Caco-2 (cell line): Measurements from ENCODE around the gene REPS2. TPM values are rescaled to one million over a fixed set of nuclear protein-coding genes. Genes with fewer than 3 reads are reported as not detected.

ENCODE experiments used
- BruUV-seq: library from RNA; stranded (reverse); fragments of 400-500 nt; replicated peaks from 2 replicates; lab custom pipeline; 2021; lab: Mats Ljungman, UMichigan
- CTCF ChIA-PET: fragments of 300-600 bp; sonication (Branson Sonifier 250); formaldehyde crosslinking; loops from one replicate; lab custom pipeline; 2022; ENCODE audit warnings: antibody characterized with exemption; lab: Charles Lee
- POLR2A ChIA-PET: fragments of 300-600 bp; sonication (Branson Sonifier 250); formaldehyde crosslinking; loops from one replicate; lab custom pipeline; 2022; ENCODE audit warnings: antibody characterized with exemption; lab: Charles Lee
- DNase-seq, 2 experiments: peaks; one replicate each; pipeline versions ENCODE4 v3.0.0 to v3.0.0-alpha.2; 2020 to 2022
- H3K27me3 ChIP-seq: replicated peaks from 2 replicates; pipeline ENCODE4 v1.6.0; 2011; ENCODE audit warnings: low read length; ENCODE audit not compliant: control insufficient read depth, insufficient read depth
- H3K36me3 ChIP-seq: 2 replicates; pipeline ENCODE4 v1.5.1; 2011; ENCODE audit warnings: low read length; ENCODE audit not compliant: control insufficient read depth, insufficient read depth
- H3K4me1 ChIP-seq: fragments of 250-450 bp; sonication (Bioruptor Pico); 2 replicates; pipeline ENCODE4 v1.5.1; 2020; ENCODE audit warnings: mild to moderate bottlenecking
- H3K4me3 ChIP-seq: 2 replicates; pipeline ENCODE4 v1.5.1; 2011; ENCODE audit warnings: low read depth, mild to moderate bottlenecking, control low read depth, low read length
- H3K9me3 ChIP-seq: fragments of 250-450 bp; sonication (Bioruptor Pico); 2 replicates; pipeline ENCODE4 v1.5.1; 2020; ENCODE audit warnings: mild to moderate bottlenecking, moderate library complexity
- H3K27ac Mint-ChIP-seq: one replicate; pipeline ENCODE4 v1.8.0; 2022; ENCODE audit warnings: mixed read lengths; ENCODE audit not compliant: unreplicated experiment
- H3K27me3 Mint-ChIP-seq: one replicate; pipeline ENCODE4 v1.8.0; 2022; ENCODE audit warnings: mixed read lengths; ENCODE audit not compliant: insufficient read depth, unreplicated experiment
- H3K36me3 Mint-ChIP-seq: one replicate; pipeline ENCODE4 v1.8.0; 2022; ENCODE audit warnings: mild to moderate bottlenecking, mixed read lengths; ENCODE audit not compliant: insufficient read depth, unreplicated experiment
- H3K4me1 Mint-ChIP-seq: one replicate; pipeline ENCODE4 v1.8.0; 2022; ENCODE audit warnings: low read depth, mixed read lengths; ENCODE audit not compliant: unreplicated experiment
- H3K4me3 Mint-ChIP-seq: one replicate; pipeline ENCODE4 v1.8.0; 2022; ENCODE audit warnings: mild to moderate bottlenecking, moderate library complexity, mixed read lengths; ENCODE audit not compliant: unreplicated experiment
- H3K9me3 Mint-ChIP-seq: one replicate; pipeline ENCODE4 v1.8.0; 2022; ENCODE audit warnings: mixed read lengths; ENCODE audit not compliant: unreplicated experiment
- intact Hi-C: fragments of 100-400 bp; cut with micrococcal nuclease; formaldehyde crosslinking; loops from one replicate; pipeline ENCODE4 v1.10.0; 2022; ENCODE audit not compliant: unreplicated experiment
- total RNA-seq: library from RNA; stranded (reverse); gene quantifications from 2 replicates; pipeline ENCODE4 v1.2.3, GENCODE V29; 2022
- TF ChIP-seq, protein P1 (sequence below), 2 experiments: fragments of 200-600 bp in 1 of 2; IDR thresholded peaks; 1 replicate in 1 of 2; 2 replicates in 1 of 2; pipeline versions ENCODE4 v1.5.1 to v1.8.0; 2011 to 2022; ENCODE audit warnings: antibody characterized with exemption in 1 of 2, control low read depth in 1 of 2, inconsistent platforms in 1 of 2, low read depth in 1 of 2, low read length in 1 of 2, mild to moderate bottlenecking in 1 of 2, moderate library complexity in 1 of 2; ENCODE audit not compliant: insufficient read depth in 1 of 2, severe bottlenecking in 1 of 2, unreplicated experiment in 1 of 2

Gene REPS2
- total RNA-seq, 1 experiment from 2014 or later = 0.86 TPM

DNA sequence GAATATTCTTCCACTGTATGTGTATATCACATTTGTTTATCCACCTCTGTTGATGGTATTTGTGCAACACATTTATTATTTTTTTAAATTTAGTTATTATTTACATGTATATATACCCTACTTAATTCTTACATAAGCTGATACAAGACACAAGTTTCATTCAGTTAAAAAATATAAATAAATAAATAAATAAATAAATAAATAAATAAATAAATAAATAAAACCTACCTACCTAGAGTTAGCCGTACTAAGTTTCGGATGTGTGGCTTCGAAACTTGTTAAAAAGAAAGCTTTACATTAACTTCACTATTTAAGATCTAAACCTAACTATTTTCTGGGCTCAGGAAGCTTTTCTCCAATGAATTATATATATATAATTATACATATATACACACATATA lies 23.3 kb upstream of the REPS2 start:
- intact Hi-C loops = no loop called here
- H3K36me3 ChIP-seq = no peaks in the 10 kb centered on the region
- no peak for DNase-seq
- no peaks in the 10 kb centered on the region for H3K9me3 Mint-ChIP-seq
- H3K27me3 ChIP-seq = no peaks in the 10 kb centered on the region
- no TSS peak for BruUV-seq
- H3K4me3 Mint-ChIP-seq = no peak overlapping the region
- H3K4me1 Mint-ChIP-seq = no peaks in the 10 kb centered on the region
- H3K9me3 ChIP-seq = no peaks in the 10 kb centered on the region
- CTCF ChIA-PET = no interaction called here
- TF ChIP-seq, protein P1, sequence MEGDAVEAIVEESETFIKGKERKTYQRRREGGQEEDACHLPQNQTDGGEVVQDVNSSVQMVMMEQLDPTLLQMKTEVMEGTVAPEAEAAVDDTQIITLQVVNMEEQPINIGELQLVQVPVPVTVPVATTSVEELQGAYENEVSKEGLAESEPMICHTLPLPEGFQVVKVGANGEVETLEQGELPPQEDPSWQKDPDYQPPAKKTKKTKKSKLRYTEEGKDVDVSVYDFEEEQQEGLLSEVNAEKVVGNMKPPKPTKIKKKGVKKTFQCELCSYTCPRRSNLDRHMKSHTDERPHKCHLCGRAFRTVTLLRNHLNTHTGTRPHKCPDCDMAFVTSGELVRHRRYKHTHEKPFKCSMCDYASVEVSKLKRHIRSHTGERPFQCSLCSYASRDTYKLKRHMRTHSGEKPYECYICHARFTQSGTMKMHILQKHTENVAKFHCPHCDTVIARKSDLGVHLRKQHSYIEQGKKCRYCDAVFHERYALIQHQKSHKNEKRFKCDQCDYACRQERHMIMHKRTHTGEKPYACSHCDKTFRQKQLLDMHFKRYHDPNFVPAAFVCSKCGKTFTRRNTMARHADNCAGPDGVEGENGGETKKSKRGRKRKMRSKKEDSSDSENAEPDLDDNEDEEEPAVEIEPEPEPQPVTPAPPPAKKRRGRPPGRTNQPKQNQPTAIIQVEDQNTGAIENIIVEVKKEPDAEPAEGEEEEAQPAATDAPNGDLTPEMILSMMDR (IDR thresholded peaks at IDR 0.05; ENCODE audit: insufficient read depth in 1 of 2, low read depth in 1 of 2, low read length in 1 of 2, severe bottlenecking in 1 of 2, unreplicated experiment in 1 of 2) = no peak
- no peaks in the 10 kb centered on the region for H3K4me1 ChIP-seq
- POLR2A ChIA-PET = no interaction called here
- no peak overlapping the region for H3K27ac Mint-ChIP-seq
- H3K27me3 Mint-ChIP-seq = peaks cover 5% of the 10 kb centered on the region
- H3K4me3 ChIP-seq = no peak overlapping the region
- H3K36me3 Mint-ChIP-seq = no peaks in the 10 kb centered on the region

DNA sequence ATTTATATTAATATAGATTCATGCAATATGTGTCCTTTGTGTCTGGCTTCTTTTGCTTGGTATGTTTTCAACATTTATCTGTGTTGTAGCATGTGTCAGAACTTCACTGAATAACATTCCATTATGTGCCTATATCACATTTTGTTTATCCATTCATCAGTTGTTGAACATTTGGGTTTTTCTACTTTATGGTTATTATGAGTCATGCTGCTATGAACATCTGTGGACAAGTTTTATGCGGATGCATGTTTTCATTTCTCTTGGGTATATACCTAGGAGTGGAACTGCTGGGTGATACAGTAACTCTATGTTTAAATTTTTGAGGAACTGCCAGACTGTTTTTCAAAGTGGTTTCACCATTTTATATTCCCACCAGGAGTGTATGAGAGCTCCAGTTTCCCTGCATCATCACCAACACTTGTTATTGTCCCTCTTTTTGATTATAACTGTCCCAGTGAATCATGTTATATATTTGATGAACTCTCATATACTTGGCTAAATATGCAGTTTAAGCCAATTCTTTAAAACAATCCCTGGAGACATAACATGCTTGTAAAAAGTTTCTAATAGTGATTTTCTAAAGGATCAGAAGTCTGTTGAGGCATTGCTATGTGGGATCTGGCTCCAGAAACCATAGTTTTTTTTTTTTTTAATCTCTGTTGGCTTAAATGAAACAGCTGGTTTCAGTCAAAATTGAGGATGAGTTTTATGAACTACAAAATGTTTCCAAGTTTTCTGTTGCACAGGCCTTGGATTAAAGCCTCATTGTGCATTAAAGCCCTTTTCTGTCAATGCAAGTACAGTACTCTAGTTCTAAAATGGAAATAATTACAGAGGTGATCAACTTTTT lies 21.6 kb upstream of the REPS2 start:
- no TSS peak for BruUV-seq
- no peaks in the 10 kb centered on the region for H3K27me3 Mint-ChIP-seq
- H3K4me3 Mint-ChIP-seq = no peak overlapping the region
- Histone ChIP-seq H3K4me3 (no peak overlapping the region), H3K27me3 (no peaks in the 10 kb centered on the region), H3K9me3 (no peaks in the 10 kb centered on the region), H3K36me3 (no peaks in the 10 kb centered on the region), H3K4me1 (no peaks in the 10 kb centered on the region)
- intact Hi-C loops = no loop called here
- no peaks in the 10 kb centered on the region for H3K9me3 Mint-ChIP-seq
- CTCF ChIA-PET = no interaction called here
- H3K36me3 Mint-ChIP-seq = no peaks in the 10 kb centered on the region
- POLR2A ChIA-PET = no interaction called here
- TF ChIP-seq, protein P1 (IDR thresholded peaks at IDR 0.05; ENCODE audit: insufficient read depth in 1 of 2, low read depth in 1 of 2, low read length in 1 of 2, severe bottlenecking in 1 of 2, unreplicated experiment in 1 of 2) = no peak
- DNase-seq = no peak
- H3K27ac Mint-ChIP-seq = no peak overlapping the region
- H3K4me1 Mint-ChIP-seq = no peaks in the 10 kb centered on the region

DNA sequence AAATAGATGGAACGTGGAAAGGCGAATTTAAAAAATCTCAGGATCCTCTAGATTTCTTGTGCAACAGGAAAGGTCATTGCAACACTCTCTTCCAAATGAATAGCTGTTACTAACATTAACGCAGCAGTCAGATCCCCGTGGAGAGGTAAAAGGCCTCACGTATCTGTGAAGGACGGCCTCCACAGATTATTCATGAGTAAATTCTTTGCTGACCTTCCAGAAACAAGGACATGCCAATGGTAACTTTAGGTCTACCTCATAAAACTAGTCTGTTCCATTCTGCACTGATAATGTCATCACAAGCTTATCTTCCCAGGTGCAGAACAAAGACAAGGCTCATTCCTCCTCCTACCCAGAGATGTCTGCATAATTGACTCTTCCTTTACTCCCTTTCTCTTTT lies 16.1 kb upstream of the REPS2 start:
- ChIA-PET CTCF (no interaction called here), POLR2A (no interaction called here)
- intact Hi-C loops = no loop called here
- no peaks in the 10 kb centered on the region for H3K36me3 Mint-ChIP-seq
- H3K4me1 Mint-ChIP-seq = peaks cover 11% of the 10 kb centered on the region
- no peak overlapping the region for H3K4me3 Mint-ChIP-seq
- no peaks in the 10 kb centered on the region for H3K9me3 Mint-ChIP-seq
- no peaks in the 10 kb centered on the region for H3K27me3 Mint-ChIP-seq
- no peak overlapping the region for H3K27ac Mint-ChIP-seq
- H3K9me3 ChIP-seq = no peaks in the 10 kb centered on the region
- DNase-seq = peak in 1 of 2 experiments; percentile 0
- H3K27me3 ChIP-seq = no peaks in the 10 kb centered on the region
- TF ChIP-seq, protein P1 (IDR thresholded peaks at IDR 0.05; ENCODE audit: insufficient read depth in 1 of 2, low read depth in 1 of 2, low read length in 1 of 2, severe bottlenecking in 1 of 2, unreplicated experiment in 1 of 2) = no peak
- no peaks in the 10 kb centered on the region for H3K36me3 ChIP-seq
- H3K4me3 ChIP-seq = no peak overlapping the region
- no TSS peak for BruUV-seq
- no peaks in the 10 kb centered on the region for H3K4me1 ChIP-seq
